Measurements from ENCODE around the gene TCN1.

The TCN1 gene

DNA sequence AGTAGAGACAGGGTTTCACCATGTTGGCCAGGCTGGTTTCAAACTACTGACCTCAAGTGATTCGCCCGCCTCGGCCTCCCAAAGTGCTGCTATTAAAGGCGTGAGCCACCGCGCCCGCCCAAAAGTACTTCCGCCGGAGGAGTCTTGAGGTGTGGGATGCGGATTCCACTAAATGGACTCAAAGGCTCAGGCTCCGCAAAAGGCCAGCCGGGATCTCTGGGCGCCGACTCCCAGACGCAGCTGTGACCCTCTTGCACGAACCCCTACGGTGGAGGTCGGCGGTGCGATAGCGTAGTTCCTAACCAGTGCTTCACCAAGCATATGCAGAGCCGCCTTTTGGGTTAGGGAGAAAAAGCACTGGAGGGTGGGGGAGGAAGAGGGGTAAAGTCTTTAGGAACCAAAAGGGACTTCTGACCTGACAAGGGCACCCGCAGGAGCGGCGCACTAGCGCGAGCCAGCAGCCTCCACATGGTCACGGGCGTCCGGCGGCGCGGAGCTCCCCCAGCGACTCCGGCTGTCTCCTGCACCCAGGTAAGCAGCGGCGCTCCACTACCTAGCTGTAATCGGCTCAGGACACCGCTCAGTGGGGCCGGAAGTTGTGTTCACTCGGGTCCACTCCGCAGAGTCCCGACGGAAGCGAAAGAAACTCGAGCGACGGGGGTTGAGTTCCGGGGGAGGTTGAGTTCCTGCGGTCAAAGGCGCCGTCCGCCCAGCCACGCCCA is 55.9 kb downstream of the TCN1 start, which contains the start of gene MRPL16:
TSS of gene MRPL16 (minus strand) at position 590 of the 722 bp plus-strand sequence. CDS start at position 470, 120 bp downstream.
- Histone ChIP-seq H3K27me3 (ENCODE audit: control insufficient read depth in 1 of 2, insufficient read depth in 2 of 2, low read length in 2 of 2) (no peaks in the 10 kb centered on the region), H3K27ac (ENCODE audit: low read length) (peak within 1 kb of the TSS; percentile 67), H3K36me3 (ENCODE audit: control insufficient read depth in 2 of 2, insufficient read depth in 2 of 2, low read length in 2 of 2) (peaks cover 12 to 14% of the 10 kb centered on the region in 2 donors), H3K9me3 (ENCODE audit: control insufficient read depth in 2 of 2, low read length in 2 of 2) (no peaks in the 10 kb centered on the region), H3K4me1 (ENCODE audit: control insufficient read depth, insufficient read depth, low read length) (peaks cover 4% of the 10 kb centered on the region), H3K9ac (ENCODE audit: low read length in 2 of 2) (peak within 1 kb of the TSS; percentile 93 to 94), H3K4me3 (ENCODE audit: low read length in 2 of 2) (peak within 1 kb of the TSS; percentile 98 to 99)

- Histone ChIP-seq H3K4me1 (ENCODE audit: control insufficient read depth, insufficient read depth, low read length) (peaks cover 4% of the 10 kb centered on the region), H3K9ac (ENCODE audit: low read length in 2 of 2) (no peak overlapping the region), H3K4me3 (ENCODE audit: low read length in 2 of 2) (no peak overlapping the region), H3K9me3 (ENCODE audit: control insufficient read depth in 2 of 2, low read length in 2 of 2) (no peaks in the 10 kb centered on the region), H3K36me3 (ENCODE audit: control insufficient read depth in 2 of 2, insufficient read depth in 2 of 2, low read length in 2 of 2) (peaks cover 12 to 14% of the 10 kb centered on the region in 2 donors), H3K27me3 (ENCODE audit: control insufficient read depth in 1 of 2, insufficient read depth in 2 of 2, low read length in 2 of 2) (no peaks in the 10 kb centered on the region), H3K27ac (ENCODE audit: low read length) (no peak overlapping the region)
These were observed 59.2 kb downstream of the TCN1 start for GRCh38 chr11:59807047-59807610.

DNA sequence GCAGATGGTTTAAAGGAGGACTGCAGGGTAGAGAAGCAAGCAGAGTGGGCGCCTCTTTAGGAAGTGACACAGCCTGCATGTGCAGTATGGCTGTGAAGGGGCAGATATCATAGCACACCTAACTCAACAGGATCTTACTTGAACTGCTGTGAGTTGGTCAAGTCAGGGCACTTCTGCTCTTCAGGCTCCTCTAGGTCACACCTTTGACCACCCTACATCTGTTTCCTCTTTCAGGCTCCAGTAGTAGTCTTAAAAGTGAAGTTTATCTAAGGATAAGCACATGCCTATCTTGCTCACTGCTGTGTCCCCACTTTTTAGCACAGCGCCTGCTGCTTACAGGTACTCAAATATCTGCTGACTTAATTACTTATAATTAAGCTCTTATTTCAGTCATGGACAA is 62.2 kb downstream of the TCN1 start:
- Histone ChIP-seq H3K9ac (ENCODE audit: low read length in 2 of 2) (no peak overlapping the region), H3K4me3 (ENCODE audit: low read length in 2 of 2) (no peak overlapping the region), H3K9me3 (ENCODE audit: control insufficient read depth in 2 of 2, low read length in 2 of 2) (no peaks in the 10 kb centered on the region), H3K4me1 (ENCODE audit: control insufficient read depth, insufficient read depth, low read length) (no peaks in the 10 kb centered on the region), H3K36me3 (ENCODE audit: control insufficient read depth in 2 of 2, insufficient read depth in 2 of 2, low read length in 2 of 2) (peaks cover 12 to 19% of the 10 kb centered on the region in 2 donors), H3K27ac (ENCODE audit: low read length) (no peak overlapping the region), H3K27me3 (ENCODE audit: control insufficient read depth in 1 of 2, insufficient read depth in 2 of 2, low read length in 2 of 2) (no peaks in the 10 kb centered on the region)

Measured in stomach smooth muscle (tissue), 2 donors.